Midbrain (tissue), 1 donor: ENCODE results near the gene TFF2.

Experiments used
- DNase-seq: peaks from one replicate; lab custom pipeline; 2025; lab: John Stamatoyannopoulos, UW

Gene TFF2

DNA sequence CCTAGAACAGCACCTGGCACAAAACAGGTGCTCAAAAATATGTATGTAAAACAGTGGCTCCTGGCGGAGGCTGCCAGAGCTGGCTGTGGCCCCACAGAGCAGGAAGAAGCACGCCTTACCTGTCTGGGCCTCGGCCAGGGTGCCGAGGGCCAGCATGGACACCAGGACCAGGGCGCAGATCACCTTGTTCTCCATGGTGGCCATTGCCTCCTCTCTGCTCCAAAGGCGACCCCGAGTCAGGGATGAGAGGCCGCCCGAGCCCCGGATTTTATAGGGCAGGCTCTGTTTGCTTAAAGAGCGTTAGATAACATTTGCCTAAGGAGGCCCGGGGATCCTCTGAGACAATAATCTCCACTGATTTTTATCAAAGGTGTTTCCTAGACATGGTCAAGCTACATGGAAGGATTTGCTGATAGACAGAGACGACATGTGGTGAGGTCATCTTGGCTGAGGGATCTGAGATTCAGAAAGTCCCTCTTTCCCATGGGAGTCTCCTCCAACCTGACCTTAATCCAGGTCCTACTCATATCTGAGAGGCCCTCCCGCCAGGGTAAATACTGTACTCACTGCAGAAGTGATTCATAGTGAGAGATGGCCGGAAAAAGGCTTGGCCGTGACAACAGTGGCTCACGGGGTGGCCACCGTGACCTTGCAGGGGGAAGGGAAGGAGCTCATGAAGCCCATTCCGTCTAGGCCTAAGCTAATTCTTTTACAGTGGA is 15.7 kb upstream of the TFF2 start, which contains the start of gene TFF1:
TFF1 (minus strand) TSS at position 244 of the 719 bp plus-strand sequence; CDS start at position 204, 40 bp downstream.
- DNase-seq = no peak

DNA sequence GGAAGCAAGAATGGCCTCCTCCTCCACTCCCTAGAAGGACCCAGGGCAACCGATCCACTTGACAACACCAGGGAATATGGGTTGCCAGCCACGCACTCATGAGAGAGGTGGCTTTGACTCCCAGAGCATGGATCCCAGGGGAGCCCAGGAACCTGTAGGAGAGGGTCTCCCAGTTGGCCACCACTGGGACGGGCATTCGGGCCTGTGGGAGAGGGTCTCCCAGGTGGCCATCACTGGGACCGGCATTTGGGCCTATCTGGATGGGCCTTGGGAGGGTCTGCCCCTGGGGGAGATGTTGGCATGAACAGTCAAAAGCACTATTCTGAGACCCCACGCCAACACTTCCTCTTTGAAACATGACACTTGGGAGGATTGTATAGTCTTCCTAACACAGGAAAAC is 15.0 kb upstream of the TFF2 start:
- no peak for DNase-seq

GRCh38 chr21:42364304-42364865 is 13.6 kb upstream of the TFF2 start:
- DNase-seq = no peak

DNA sequence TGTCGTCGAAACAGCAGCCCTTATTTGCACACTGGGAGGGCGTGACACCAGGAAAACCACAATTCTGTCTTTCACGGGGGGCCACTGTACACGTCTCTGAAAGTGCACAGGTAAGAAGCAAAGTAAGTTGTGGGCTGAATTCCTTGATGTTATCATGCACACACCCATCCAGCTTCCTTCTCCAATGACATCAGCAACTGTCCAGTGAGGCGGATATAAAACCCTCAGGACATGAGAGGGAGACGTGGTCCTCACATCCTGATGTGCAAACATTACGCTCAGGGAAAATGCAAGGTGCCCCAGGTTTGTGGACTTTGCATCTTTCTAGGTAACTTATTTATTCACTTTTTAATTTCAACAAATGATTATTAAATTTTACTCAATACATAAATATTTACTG is 12.5 kb upstream of the TFF2 start:
- no peak for DNase-seq

- DNase-seq = no peak
These were observed 11.9 kb upstream of the TFF2 start for GRCh38 chr21:42362700-42363099.

DNA sequence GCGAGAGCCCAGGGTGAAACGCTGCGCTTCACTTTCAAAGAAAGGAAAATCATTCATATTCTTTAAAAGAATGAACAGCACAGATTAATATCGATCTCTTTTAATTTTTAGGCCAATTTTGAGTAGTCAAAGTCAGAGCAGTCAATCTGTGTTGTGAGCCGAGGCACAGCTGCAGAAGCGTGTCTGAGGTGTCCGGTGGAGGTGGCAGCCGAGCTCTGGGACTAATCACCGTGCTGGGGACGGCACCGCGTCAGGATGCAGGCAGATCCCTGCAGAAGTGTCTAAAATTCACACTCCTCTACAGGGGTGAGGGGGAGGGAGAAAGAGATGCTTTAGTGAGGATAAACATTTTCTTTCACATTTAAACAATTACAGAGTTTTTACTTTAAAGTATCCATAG is 11.4 kb upstream of the TFF2 start:
- no peak for DNase-seq

- DNase-seq = no peak
These were observed 10.5 kb upstream of the TFF2 start for GRCh38 chr21:42361286-42361685.

GRCh38 chr21:42360317-42360716 is 9.5 kb upstream of the TFF2 start:
- DNase-seq = no peak

DNA sequence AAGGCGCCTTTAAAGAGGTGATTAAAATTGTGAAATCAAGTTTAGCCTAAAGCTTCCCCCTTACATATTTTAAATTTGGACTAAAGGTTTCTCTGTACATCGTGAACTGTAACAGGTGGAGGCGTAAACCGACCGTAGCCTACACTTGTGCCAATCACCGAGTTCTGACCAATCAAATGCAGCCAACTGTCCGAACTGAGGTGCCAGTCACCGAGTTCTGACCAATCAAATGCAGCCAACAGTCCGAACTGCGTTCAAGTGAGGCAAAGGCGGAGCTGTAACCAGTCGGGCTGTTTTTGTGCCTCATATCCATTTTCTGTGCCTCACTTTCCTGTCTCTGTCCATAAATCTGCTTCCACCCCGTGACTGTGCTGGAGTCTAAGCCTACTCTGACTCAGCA is 8.1 kb upstream of the TFF2 start:
- no peak for DNase-seq

GRCh38 chr21:42358261-42358660 is 7.5 kb upstream of the TFF2 start:
- DNase-seq = no peak

- no peak for DNase-seq
These were observed 6.5 kb upstream of the TFF2 start for GRCh38 chr21:42357307-42357706.

DNA sequence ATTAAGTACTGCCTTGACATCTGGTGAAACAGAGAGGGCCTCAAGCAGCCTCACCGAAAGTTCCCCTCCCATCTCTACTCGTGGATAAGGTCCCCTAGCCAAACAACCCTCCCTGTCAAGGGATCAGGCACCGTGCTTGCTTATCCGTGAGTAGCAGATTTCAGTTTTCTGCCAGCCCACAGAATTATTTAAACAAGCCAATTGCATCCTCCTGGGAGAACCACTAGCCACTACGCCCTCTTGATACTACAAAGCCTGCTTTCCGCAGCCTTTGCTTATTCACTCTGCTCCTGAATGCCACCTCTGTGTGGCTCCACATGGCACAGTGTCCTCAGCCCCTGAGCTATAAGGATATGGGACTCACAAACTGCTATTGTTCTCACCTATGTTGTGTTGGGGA is 5.9 kb upstream of the TFF2 start:
- DNase-seq = no peak

DNA sequence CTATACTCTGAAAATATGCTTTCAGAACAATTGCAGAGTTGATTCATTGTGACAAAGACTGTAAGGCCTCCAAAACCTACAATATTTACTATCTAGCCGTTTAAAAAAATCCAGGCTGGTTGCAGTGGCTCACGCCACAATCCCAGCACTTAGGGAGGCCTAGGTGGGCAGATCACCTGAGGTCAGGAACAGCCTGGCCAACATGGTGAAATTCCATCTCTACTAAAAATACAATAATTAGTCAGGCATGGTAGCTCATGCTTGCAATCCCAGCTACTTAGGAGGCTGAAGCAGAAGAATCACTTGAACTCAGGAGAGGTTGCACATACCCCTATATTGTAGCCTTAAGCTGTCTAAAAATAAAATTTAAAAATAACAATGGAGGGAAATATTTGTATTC is 5.3 kb upstream of the TFF2 start:
- no peak for DNase-seq

- DNase-seq = no peak
These were observed 2.8 kb upstream of the TFF2 start for GRCh38 chr21:42353623-42354022.

GRCh38 chr21:42352441-42353095 is 1.8 kb upstream of the TFF2 start:
- DNase-seq = no peak

GRCh38 chr21:42351626-42352440 is 1.0 kb upstream of the TFF2 start:
- no peak for DNase-seq

GRCh38 chr21:42350318-42350910 is 380 bp downstream of the TFF2 start:
- DNase-seq = no peak

- DNase-seq = no peak
These were observed 1.1 kb downstream of the TFF2 start for GRCh38 chr21:42349420-42350317.

GRCh38 chr21:42348762-42349161 is 2.0 kb downstream of the TFF2 start:
- DNase-seq = no peak

- DNase-seq = no peak
These were observed 3.0 kb downstream of the TFF2 start for GRCh38 chr21:42347601-42348327.
